ENCODE results near the gene PPID.
"Not testable (repeated sequence)": the region's sequence is repeated elsewhere in the genome, so short reads cannot be mapped to it uniquely, and the experiment has no call there.

The PPID gene

GRCh38 chr4:158722917-158723793 is at the start of gene PPID:
Gene PPID (minus strand): TSS chr4:158723396. CDS start chr4:158723288, 108 bp downstream.
- peak; percentile 66 to 77 for DNase-seq (ENCODE audit: low read depth in 2 of 2)

DNA sequence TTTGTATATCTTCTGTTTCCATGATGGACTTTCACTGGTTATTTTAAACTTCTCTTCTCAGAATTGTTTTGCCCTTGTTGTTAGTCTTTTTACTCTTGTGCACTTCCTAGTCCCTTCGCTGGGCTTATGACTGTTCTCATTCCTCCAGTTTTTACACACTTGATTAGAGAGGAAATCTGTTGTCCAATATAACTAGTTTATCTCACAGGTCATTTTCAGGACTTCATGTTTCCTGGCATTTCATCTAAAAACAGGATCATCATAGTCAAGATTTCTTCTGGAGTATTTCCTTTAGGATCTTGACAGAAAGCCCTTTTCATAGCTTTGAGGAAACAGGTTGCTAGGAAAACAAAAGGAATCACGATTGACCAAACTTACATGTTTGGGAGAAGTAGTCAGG is 48.6 kb upstream of the PPID start:
- no peak for DNase-seq (ENCODE audit: low read depth in 2 of 2)

- no peak for DNase-seq (ENCODE audit: low read depth in 2 of 2)
These were observed 47.5 kb upstream of the PPID start for GRCh38 chr4:158770671-158771070.

- DNase-seq (ENCODE audit: low read depth in 2 of 2) = peak in 1 of 2 donors; percentile 27
These were observed 46.2 kb upstream of the PPID start for GRCh38 chr4:158769175-158769921.

- peak; percentile 14 to 69 for DNase-seq (ENCODE audit: low read depth in 2 of 2)
These were observed 45.5 kb upstream of the PPID start, which contains the start of gene FNIP2 for GRCh38 chr4:158768555-158769174. Gene FNIP2 (plus strand): TSS chr4:158769026. CDS start chr4:158769213, 187 bp downstream.

GRCh38 chr4:158767451-158767850 is 44.3 kb upstream of the PPID start:
- no peak for DNase-seq (ENCODE audit: low read depth in 2 of 2)

- no peak for DNase-seq (ENCODE audit: low read depth in 2 of 2)
These were observed 43.3 kb upstream of the PPID start for GRCh38 chr4:158766434-158767044.

DNA sequence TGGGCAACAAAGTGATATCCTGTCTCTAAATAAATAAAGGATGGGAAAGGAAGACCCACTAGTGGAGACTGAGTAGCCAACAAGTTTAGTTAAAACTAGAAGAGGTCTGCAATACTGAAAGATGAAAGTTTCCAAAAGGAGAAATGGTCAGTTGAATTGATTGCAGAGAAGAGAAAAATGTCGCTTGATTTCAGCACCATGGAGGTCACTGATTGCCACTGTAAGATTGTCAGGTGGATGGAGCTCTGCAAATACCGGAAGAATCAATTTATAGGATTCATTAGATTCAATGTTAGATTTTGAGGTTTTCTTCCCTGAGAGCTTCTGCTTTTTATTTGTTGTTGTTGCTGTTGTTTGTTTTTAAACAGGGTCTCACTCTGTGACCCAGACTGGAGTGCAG is 40.3 kb upstream of the PPID start:
- no peak for DNase-seq (ENCODE audit: low read depth in 2 of 2)

DNA sequence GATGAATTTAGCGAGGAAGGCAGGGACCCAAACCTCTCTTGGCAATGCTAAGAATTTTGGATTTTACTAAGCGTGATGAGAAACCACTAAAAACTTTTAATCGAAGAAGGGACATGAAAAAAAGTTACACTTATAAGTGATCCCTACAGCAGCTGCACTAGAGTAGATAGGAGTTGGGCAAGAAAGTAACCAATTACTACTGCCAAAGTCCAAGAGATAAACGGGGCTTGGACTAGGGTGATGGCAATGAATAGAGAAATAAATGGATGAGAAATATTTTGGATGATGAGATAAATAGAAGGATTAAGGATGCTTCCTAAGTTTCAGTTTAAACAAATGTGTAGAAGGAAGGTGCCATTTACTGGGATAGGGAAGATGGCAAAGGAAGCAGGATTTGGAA is 39.4 kb upstream of the PPID start:
- no peak for DNase-seq (ENCODE audit: low read depth in 2 of 2)

- DNase-seq (ENCODE audit: low read depth in 2 of 2) = no peak
These were observed 37.7 kb upstream of the PPID start for GRCh38 chr4:158760866-158761265.

GRCh38 chr4:158759539-158759938 is 36.3 kb upstream of the PPID start:
- not testable (repeated sequence) for DNase-seq (ENCODE audit: low read depth in 2 of 2)

GRCh38 chr4:158758703-158759102 is 35.5 kb upstream of the PPID start:
- no peak for DNase-seq (ENCODE audit: low read depth in 2 of 2)

DNA sequence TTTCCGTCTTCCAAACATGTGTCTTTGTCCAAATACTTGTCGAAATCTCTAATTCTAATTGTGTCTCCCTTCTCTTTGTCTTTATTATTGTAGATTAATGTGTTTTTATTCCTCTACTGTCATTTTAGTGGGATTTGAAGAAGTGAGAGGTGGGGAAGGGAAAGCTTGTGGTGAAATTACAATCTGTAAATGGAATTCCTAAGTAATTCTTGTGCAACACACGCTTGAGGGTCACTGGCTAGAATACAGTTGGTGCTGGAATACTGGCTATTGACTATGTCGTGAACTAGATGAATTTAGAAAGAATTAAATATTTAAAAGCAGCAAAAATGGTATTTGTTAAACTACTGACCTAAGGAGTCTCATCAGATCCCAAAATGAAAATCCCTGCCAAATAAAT is 34.9 kb upstream of the PPID start:
- no peak for DNase-seq (ENCODE audit: low read depth in 2 of 2)

DNA sequence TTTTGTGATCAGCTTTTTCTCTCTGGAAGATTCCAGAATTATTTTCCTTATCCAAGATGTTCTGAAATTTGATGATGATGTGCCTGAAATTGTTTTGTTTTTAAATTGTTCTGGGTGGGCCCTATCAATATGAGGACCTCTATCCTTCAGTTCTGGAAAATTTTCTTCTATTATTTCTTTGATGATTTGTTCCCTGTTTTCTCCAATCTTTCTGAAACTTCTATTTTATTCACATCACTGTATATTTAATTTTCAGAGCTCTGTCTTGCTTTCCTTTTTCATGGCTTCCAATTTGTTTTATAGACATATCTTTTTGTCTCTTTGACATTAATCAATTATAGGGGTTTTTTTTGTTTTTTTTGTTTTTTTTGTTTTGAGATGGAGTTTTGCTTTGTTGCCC is 33.4 kb upstream of the PPID start:
- no peak for DNase-seq (ENCODE audit: low read depth in 2 of 2)

GRCh38 chr4:158755819-158756218 is 32.6 kb upstream of the PPID start:
- not testable (repeated sequence) for DNase-seq (ENCODE audit: low read depth in 2 of 2)

- DNase-seq (ENCODE audit: low read depth in 2 of 2) = no peak
These were observed 31.4 kb upstream of the PPID start for GRCh38 chr4:158754385-158755180.

DNA sequence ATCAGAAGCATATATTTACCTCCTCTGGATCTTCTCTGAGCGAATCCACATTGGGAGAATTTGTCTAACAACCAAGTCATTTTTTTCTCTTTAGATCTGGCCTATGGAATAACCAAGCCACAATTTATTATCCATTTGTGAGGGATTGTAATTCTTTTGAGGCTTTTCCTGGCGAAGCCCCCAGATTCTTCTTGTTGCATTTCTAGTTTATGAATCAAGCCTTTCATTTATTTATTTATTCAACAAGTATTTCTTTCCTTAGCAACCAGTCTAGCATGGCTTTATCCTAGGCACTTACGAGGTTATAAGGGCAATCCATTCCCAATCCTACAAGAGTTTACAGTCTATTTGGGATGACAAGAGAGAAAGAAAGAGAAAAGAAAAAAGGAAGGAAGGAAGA is 27.2 kb upstream of the PPID start:
- DNase-seq (ENCODE audit: low read depth in 2 of 2) = no peak

GRCh38 chr4:158746537-158746936 is 23.3 kb upstream of the PPID start:
- not testable (repeated sequence) for DNase-seq (ENCODE audit: low read depth in 2 of 2)

DNA sequence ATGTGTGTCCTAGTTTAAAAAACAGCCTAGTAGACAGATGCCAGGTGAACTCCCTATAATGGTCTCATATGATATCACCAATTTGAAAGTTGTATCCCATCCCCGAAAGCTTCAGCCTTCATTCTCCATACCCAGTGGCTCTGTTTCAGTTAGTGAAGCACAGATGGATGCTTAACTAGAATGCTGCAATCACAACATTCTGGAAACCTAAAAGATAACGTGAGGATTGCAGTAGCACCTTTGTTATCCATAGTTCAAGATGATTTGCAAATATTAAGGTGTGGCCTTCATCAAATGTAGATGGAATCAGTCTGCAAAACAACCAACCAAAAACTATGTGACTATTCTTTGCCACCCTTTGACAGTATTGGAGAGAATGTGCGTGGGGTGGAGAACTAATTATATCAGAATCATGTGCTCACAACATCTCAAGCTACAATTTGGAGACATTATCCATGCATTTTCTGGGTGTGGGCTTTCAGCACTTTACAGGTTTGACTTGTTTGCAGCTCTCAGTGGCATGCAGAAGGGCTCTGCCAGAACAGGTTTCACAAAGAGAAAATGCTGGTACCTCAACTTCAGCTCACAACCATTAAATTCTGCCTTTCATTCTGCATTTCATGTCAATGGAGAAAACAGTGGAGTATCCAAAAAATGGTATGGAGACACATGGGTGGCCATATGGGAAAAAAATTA is 18.3 kb upstream of the PPID start:
- no peak for DNase-seq (ENCODE audit: low read depth in 2 of 2)

DNA sequence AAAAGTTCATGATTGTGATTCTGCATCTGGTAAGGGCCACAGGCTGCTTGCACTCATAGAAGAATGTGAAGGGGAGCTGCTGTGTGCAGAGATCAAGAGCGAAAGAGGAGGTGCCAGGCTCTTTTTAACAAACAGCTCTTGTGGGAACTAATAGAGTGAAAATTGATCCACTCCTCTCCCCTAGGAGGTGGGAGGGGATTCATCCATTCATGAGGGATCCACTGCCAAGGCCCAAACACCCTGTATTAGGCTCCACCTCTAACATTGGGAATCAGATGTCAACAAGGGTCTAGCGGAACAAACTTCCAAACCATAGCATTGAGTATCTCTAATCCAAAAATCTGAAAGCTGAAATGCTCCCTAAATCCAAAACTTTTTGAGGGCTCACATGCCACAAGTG is 16.4 kb upstream of the PPID start:
- no peak for DNase-seq (ENCODE audit: low read depth in 2 of 2)

GRCh38 chr4:158738866-158739265 is 15.7 kb upstream of the PPID start:
- DNase-seq (ENCODE audit: low read depth in 2 of 2) = no peak
